ENCODE data around the gene CCN5. TPM values are rescaled to one million over a fixed set of nuclear protein-coding genes. Genes with fewer than 3 reads are reported as not detected.
"Not testable (repeated sequence)": the region's sequence is repeated elsewhere in the genome, so short reads cannot be mapped to it uniquely, and the experiment has no call there.

Gene CCN5
- total RNA-seq, 1 donor from 2014 or later, result 1.6 TPM

GRCh38 chr20:44695295-44695673, 19.9 kb upstream of the CCN5 start:
- no peak for DNase-seq (ENCODE audit: low spot score)

DNA sequence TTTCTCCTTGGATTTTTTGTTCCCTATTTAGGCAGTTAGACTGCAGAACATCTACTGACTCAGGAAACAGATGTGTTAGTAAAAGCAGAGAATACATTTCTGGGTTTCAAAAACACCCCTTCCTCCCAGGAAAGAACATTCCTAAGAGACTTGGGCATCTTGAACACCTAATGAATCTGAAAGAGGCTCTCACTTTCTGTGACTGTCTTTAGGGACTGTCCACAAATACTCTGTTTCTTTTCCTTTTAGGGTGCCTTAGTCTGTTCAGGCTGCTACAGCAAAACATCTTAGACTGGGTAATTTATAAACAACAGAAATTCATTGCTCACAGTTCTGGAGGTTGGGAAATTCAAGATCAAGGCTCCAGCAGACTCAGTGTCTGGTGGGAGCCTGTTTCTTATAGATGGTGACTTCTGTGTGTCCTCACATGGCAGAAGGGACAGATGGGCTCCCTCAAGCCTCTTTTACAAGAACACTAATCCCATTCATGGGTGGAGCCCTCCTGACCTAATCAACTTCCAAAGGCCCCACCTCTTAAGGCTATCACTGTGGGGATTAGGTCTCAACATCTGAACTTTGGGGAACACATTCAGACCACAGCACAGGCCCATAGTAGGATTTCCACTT, 19.4 kb upstream of the CCN5 start:
- DNase-seq (ENCODE audit: low spot score), result no peak

DNA sequence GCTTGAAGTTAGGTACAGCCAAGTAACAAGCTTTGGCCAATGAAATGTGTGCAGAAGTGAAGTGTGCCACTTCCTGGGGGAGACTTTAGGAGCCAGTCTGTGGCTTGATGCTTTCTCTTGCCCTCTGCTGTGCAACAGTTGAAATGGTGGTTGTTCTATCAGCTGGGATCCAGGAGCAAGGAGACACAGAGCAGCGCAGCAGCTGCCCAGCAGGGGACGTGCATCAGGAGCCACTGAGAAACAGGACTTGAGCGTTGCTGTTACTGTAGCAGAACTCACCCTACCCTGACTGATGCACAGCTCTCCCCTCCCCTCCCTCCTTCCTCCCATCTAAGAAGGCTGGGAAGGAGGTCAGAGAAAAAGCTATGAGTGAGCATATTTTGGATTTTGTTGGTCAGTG, 18.9 kb upstream of the CCN5 start:
- no peak for DNase-seq (ENCODE audit: low spot score)

- DNase-seq (ENCODE audit: low spot score), result not testable (repeated sequence)
These were observed 18.1 kb upstream of the CCN5 start for GRCh38 chr20:44697041-44697440.

GRCh38 chr20:44698351-44698750, 16.8 kb upstream of the CCN5 start:
- DNase-seq (ENCODE audit: low spot score), result no peak

GRCh38 chr20:44700306-44700705, 14.9 kb upstream of the CCN5 start:
- no peak for DNase-seq (ENCODE audit: low spot score)

- DNase-seq (ENCODE audit: low spot score), result no peak
These were observed 13.9 kb upstream of the CCN5 start for GRCh38 chr20:44701118-44701857.

GRCh38 chr20:44701858-44702256, 13.3 kb upstream of the CCN5 start:
- no peak for DNase-seq (ENCODE audit: low spot score)

DNA sequence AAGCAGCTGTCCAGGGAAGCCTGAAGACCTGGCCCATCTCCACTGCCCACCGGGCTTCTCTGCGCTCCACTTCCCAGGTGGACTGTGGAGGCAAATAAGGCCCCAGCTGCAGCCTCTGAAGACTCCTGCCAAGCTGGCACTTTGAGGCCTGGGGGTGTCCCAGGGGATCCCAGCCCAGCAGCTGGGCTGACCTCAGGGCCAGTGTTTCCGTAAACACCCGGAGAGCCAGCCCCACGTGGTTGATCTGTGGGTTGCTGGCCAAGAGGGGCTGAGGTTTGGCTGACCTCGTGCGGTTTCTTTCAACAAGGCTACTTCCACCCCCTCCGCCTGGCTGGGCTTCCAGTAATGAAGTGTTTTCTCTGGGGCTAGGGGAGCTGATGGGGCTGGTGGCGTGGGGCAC, 12.4 kb upstream of the CCN5 start:
- DNase-seq (ENCODE audit: low spot score), result peak; percentile 83

DNA sequence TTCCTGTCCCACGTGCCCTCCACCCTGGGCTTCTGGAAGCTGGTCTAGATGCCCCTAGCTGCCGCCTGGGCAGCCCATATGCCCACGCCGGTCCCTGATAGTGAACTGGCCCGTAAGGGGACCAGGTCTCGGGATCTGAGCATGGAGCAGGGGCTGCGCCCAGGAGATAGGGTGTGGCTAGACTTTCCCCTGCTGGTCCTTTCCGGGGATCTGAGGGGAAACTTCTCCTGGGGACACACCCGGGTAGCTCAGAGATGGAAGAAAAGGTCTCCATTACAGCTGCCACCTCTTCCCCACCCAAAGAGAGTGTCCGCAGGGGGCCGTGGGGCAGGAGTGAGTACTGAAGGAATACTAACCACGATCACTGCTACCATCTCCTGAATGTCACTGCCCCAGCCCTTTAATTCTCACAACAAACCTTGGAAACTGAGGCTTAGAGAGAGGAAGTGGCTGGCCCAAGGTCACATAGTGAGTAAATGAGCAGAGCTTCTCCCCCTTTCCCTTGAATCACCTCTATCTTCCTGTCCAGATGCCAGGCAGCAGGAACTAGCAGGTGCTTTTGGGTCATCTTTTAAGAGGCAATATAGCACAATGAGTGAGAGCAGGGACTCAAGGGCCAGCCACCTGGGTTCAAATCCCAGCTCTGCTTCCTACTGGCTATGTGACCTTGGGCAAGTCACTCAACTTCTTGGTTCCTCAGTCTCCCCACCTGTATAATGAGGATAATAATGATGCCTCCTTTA, 11.8 kb upstream of the CCN5 start:
- no peak for DNase-seq (ENCODE audit: low spot score)

DNA sequence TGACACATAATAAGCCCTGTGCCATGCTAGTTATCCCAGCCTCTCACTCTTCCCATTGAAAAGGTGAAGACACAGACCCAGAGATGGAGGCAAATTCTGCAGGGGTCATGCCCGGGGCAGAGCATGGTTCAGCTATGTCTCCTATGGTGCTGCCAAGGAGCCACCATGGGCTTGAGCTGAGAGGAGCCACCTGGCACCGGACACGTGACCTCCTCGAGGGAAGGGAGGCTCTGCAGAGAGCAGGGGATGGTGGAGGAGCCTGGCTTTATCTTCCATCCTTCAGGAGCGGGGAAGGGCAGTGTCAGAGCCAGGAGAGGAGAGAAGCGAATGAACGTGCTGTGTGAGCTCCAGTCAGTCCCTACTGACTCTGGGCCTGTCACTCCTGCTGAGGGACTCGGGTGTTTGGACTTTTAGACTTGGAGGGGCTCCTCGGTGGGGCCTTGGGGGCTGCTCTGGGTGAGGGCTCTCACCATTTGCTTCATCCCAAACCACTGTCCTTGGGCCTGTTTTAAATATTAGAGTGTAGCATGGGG, 11.1 kb upstream of the CCN5 start:
- DNase-seq (ENCODE audit: low spot score), result no peak

DNA sequence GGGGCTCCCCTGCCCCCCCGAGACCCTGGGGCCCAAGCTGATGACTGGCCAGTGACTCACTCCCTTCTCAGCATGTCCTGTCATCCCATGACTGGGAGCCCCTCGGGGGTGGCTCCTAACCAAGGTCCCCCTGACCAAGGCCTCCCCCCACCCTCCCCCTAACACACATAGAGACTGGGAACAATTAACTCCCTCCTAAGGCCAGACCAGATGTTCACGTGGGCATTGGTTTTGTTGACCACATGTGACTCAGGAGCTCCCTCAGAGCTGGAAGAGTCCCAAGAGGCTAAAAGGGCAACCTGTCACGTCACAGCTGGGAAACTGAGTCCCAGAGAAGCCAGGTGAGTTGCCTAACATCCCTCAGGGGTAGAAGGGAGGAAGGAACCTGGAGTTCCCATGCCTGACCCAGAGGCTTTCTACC, 10.6 kb upstream of the CCN5 start:
- no peak for DNase-seq (ENCODE audit: low spot score)

DNA sequence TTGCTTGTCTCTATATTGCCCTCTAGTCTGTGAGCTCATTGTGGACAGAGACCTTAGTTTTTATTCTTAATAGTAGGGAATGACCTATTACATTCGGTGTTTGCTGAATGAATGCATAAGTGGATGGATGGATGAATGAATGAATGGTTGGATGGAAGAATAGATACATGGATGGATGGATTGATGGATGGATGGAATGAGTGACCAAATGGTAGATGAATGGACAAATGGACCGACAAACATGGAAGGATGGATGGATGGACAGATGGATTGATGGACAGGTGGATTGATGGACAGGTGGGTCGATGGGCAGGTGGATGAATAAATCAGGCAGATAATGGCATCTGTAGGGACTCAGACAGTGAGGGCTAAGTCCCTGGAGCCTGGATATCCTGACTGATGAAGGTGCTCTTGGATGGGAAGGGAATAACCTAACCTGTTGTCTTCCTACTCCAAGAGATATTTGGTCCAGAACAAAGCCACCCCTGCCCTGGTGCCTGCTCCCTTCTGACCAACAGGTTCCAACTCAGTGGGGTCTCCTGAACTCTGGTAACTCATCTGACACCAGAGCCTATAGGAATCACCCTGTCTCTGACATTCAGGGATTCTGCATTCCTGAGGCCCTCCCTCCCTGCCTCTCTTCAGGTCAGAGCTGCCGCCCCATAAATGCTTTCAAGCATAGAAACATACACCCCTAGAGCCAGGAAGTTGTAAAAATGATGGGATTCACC, 9.6 kb upstream of the CCN5 start:
- no peak for DNase-seq (ENCODE audit: low spot score)

DNA sequence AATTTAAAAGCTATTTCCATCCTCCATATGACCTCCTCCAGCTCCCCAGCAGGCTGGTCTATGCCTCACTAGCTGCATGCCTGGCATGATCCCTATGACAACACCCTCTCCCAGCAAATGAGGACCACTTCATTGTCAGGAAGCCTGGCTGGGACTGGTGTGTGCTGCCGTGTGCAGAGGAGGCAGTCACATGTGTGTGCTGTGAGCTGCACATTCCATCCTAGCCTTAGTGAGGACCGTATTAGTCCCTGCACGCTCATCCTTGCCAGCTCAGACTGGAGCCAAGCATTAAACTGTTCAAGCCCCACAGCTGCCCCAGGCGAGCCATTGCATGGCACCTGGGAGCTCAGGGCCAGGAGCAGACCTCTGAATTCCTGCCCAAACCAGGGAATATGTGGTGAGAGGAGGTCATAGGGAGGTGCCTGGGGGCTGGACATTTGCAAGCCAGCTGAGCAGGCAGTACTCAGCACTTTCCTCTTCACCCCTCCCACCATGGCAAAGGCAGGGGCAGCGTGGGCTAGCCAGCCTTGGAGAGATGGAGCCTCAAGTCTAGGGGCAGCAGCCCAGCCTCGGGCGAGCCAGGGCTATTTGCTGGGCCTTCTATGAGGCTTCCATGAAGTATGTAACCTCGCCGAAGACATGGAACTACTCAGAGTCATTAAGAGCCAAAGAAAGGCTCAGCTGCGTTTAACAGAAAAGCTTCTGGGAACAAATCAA, 8.7 kb upstream of the CCN5 start:
- DNase-seq (ENCODE audit: low spot score), result no peak

GRCh38 chr20:44707018-44707579, 8.1 kb upstream of the CCN5 start:
- no peak for DNase-seq (ENCODE audit: low spot score)

- no peak for DNase-seq (ENCODE audit: low spot score)
These were observed 5.8 kb upstream of the CCN5 start for GRCh38 chr20:44709380-44709779.

- DNase-seq (ENCODE audit: low spot score), result no peak
These were observed 5.4 kb upstream of the CCN5 start for GRCh38 chr20:44709797-44710196.

GRCh38 chr20:44711237-44711636, 3.9 kb upstream of the CCN5 start:
- no peak for DNase-seq (ENCODE audit: low spot score)

DNA sequence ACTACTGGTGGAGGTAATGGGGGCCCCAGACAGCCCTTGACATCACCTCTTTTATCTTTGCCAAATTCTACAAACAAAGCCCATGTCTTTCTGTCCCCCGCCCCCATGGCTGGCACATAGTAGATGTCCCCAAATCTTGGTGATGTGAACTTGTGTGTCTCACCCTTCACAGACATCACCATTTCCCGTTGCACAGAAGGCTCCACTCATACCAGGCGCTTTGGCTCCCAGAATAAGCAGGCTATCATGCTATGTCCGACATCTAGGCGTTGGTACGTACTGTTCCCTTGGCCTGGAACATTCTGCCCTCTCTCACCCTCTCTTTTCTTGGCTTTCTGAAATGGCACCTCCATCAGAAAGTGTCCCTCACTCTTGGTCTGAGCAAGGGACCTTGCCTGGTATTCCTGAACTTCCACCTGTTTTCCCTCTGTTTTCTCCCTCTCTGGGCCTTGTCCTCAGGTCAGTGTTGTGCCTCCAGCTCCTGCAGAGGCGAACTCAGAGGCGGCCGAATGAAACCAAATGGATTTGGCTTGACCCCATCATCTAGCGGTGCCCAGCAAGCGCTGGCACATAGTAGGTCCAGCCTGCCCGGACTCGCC, 968 bp upstream of the CCN5 start:
- DNase-seq (ENCODE audit: low spot score), result no peak

GRCh38 chr20:44715499-44716308, 535 bp downstream of the CCN5 start:
- DNase-seq (ENCODE audit: low spot score), result no peak
